ENCODE results near the gene CRADD. TPM values are rescaled to one million over a fixed set of nuclear protein-coding genes. Genes with fewer than 3 reads are reported as not detected.

The CRADD gene
- total and polyA plus RNA-seq, 2 donors, result 13.9 to 17.1 TPM

- no peak for DNase-seq (ENCODE audit: low read depth in 6 of 9, low spot score in 9 of 9)
- WGBS, result 98% methylated on average over 4 of the region's 4 CpGs
- no peak overlapping the region for H3K4me3 ChIP-seq (ENCODE audit: low read length in 2 of 2)
- H3K27me3 ChIP-seq (ENCODE audit: control insufficient read depth in 2 of 2, insufficient read depth in 1 of 2, low read length in 1 of 2), result peaks cover 0 to 14% of the 10 kb centered on the region in 2 donors
- H3K9me3 ChIP-seq (ENCODE audit: control insufficient read depth in 2 of 2, insufficient read depth in 1 of 2, low read length in 1 of 2), result no peaks in the 10 kb centered on the region
- H3K36me3 ChIP-seq (ENCODE audit: control insufficient read depth in 2 of 2, insufficient read depth in 2 of 2, low read length in 1 of 2), result no peaks in the 10 kb centered on the region
- H3K4me1 ChIP-seq (ENCODE audit: control insufficient read depth in 2 of 2, insufficient read depth in 2 of 2, low read length in 2 of 2), result peaks cover 5 to 11% of the 10 kb centered on the region in 2 donors
- H3K27ac ChIP-seq (ENCODE audit: low read depth in 1 of 2, low read length in 1 of 2), result no peak overlapping the region
Measured at GRCh38 chr12:93743999-93744689, 67.0 kb downstream of the CRADD start.

GRCh38 chr12:93745286-93745685 lies 68.1 kb downstream of the CRADD start:
- no peak overlapping the region for H3K4me3 ChIP-seq (ENCODE audit: low read length in 2 of 2)
- no peak overlapping the region for H3K27ac ChIP-seq (ENCODE audit: low read depth in 1 of 2, low read length in 1 of 2)
- WGBS, result 88% methylated on average over 2 of the region's 2 CpGs
- H3K36me3 ChIP-seq (ENCODE audit: control insufficient read depth in 2 of 2, insufficient read depth in 2 of 2, low read length in 1 of 2), result no peaks in the 10 kb centered on the region
- no peaks in the 10 kb centered on the region for H3K9me3 ChIP-seq (ENCODE audit: control insufficient read depth in 2 of 2, insufficient read depth in 1 of 2, low read length in 1 of 2)
- H3K4me1 ChIP-seq (ENCODE audit: control insufficient read depth in 2 of 2, insufficient read depth in 2 of 2, low read length in 2 of 2), result peaks cover 5 to 11% of the 10 kb centered on the region in 2 donors
- H3K27me3 ChIP-seq (ENCODE audit: control insufficient read depth in 2 of 2, insufficient read depth in 1 of 2, low read length in 1 of 2), result peaks cover 0 to 14% of the 10 kb centered on the region in 2 donors
- DNase-seq (ENCODE audit: low read depth in 6 of 9, low spot score in 9 of 9), result no peak

GRCh38 chr12:93746572-93747168 lies 69.5 kb downstream of the CRADD start:
- no peak for DNase-seq (ENCODE audit: low read depth in 6 of 9, low spot score in 9 of 9)
- peaks cover 0 to under 1% of the 10 kb centered on the region in 2 donors for H3K9me3 ChIP-seq (ENCODE audit: control insufficient read depth in 2 of 2, insufficient read depth in 1 of 2, low read length in 1 of 2)
- no peak overlapping the region for H3K4me3 ChIP-seq (ENCODE audit: low read length in 2 of 2)
- H3K36me3 ChIP-seq (ENCODE audit: control insufficient read depth in 2 of 2, insufficient read depth in 2 of 2, low read length in 1 of 2), result no peaks in the 10 kb centered on the region
- peaks cover 0 to 11% of the 10 kb centered on the region in 2 donors for H3K27me3 ChIP-seq (ENCODE audit: control insufficient read depth in 2 of 2, insufficient read depth in 1 of 2, low read length in 1 of 2)
- 85% methylated on average over 4 of the region's 4 CpGs for WGBS
- peaks cover 4 to 9% of the 10 kb centered on the region in 2 donors for H3K4me1 ChIP-seq (ENCODE audit: control insufficient read depth in 2 of 2, insufficient read depth in 2 of 2, low read length in 2 of 2)
- no peak overlapping the region for H3K27ac ChIP-seq (ENCODE audit: low read depth in 1 of 2, low read length in 1 of 2)

GRCh38 chr12:93748672-93749383 lies 71.7 kb downstream of the CRADD start:
- H3K4me3 ChIP-seq (ENCODE audit: low read length in 2 of 2), result no peak overlapping the region
- H3K27ac ChIP-seq (ENCODE audit: low read depth in 1 of 2, low read length in 1 of 2), result no peak overlapping the region
- H3K9me3 ChIP-seq (ENCODE audit: control insufficient read depth in 2 of 2, insufficient read depth in 1 of 2, low read length in 1 of 2), result peaks cover 0 to 16% of the 10 kb centered on the region in 2 donors
- H3K4me1 ChIP-seq (ENCODE audit: control insufficient read depth in 2 of 2, insufficient read depth in 2 of 2, low read length in 2 of 2), result no peaks in the 10 kb centered on the region
- H3K36me3 ChIP-seq (ENCODE audit: control insufficient read depth in 2 of 2, insufficient read depth in 2 of 2, low read length in 1 of 2), result no peaks in the 10 kb centered on the region
- no peaks in the 10 kb centered on the region for H3K27me3 ChIP-seq (ENCODE audit: control insufficient read depth in 2 of 2, insufficient read depth in 1 of 2, low read length in 1 of 2)
- DNase-seq (ENCODE audit: low read depth in 6 of 9, low spot score in 9 of 9), result no peak
- 98% methylated on average over 2 of the region's 2 CpGs for WGBS

- no peak overlapping the region for H3K27ac ChIP-seq (ENCODE audit: low read depth in 1 of 2, low read length in 1 of 2)
- no peaks in the 10 kb centered on the region for H3K27me3 ChIP-seq (ENCODE audit: control insufficient read depth in 2 of 2, insufficient read depth in 1 of 2, low read length in 1 of 2)
- no peak overlapping the region for H3K4me3 ChIP-seq (ENCODE audit: low read length in 2 of 2)
- H3K4me1 ChIP-seq (ENCODE audit: control insufficient read depth in 2 of 2, insufficient read depth in 2 of 2, low read length in 2 of 2), result no peaks in the 10 kb centered on the region
- DNase-seq (ENCODE audit: low read depth in 6 of 9, low spot score in 9 of 9), result no peak
- H3K9me3 ChIP-seq (ENCODE audit: control insufficient read depth in 2 of 2, insufficient read depth in 1 of 2, low read length in 1 of 2), result peaks cover 0 to 20% of the 10 kb centered on the region in 2 donors
- no peaks in the 10 kb centered on the region for H3K36me3 ChIP-seq (ENCODE audit: control insufficient read depth in 2 of 2, insufficient read depth in 2 of 2, low read length in 1 of 2)
- 71% methylated on average over 2 of the region's 2 CpGs for WGBS
Measured at GRCh38 chr12:93749515-93749914, 72.3 kb downstream of the CRADD start.

GRCh38 chr12:93750056-93750455 lies 72.9 kb downstream of the CRADD start:
- H3K27ac ChIP-seq (ENCODE audit: low read depth in 1 of 2, low read length in 1 of 2), result no peak overlapping the region
- no peak overlapping the region for H3K4me3 ChIP-seq (ENCODE audit: low read length in 2 of 2)
- 95% methylated on average over 6 of the region's 6 CpGs for WGBS
- H3K4me1 ChIP-seq (ENCODE audit: control insufficient read depth in 2 of 2, insufficient read depth in 2 of 2, low read length in 2 of 2), result no peaks in the 10 kb centered on the region
- H3K36me3 ChIP-seq (ENCODE audit: control insufficient read depth in 2 of 2, insufficient read depth in 2 of 2, low read length in 1 of 2), result no peaks in the 10 kb centered on the region
- DNase-seq (ENCODE audit: low read depth in 6 of 9, low spot score in 9 of 9), result no peak
- peaks cover 0 to 20% of the 10 kb centered on the region in 2 donors for H3K9me3 ChIP-seq (ENCODE audit: control insufficient read depth in 2 of 2, insufficient read depth in 1 of 2, low read length in 1 of 2)
- H3K27me3 ChIP-seq (ENCODE audit: control insufficient read depth in 2 of 2, insufficient read depth in 1 of 2, low read length in 1 of 2), result no peaks in the 10 kb centered on the region

GRCh38 chr12:93751864-93752610 lies 74.9 kb downstream of the CRADD start:
- Histone ChIP-seq H3K4me3 (ENCODE audit: low read length in 2 of 2) (no peak overlapping the region), H3K27me3 (ENCODE audit: control insufficient read depth in 2 of 2, insufficient read depth in 1 of 2, low read length in 1 of 2) (no peaks in the 10 kb centered on the region), H3K9me3 (ENCODE audit: control insufficient read depth in 2 of 2, insufficient read depth in 1 of 2, low read length in 1 of 2) (peaks cover 0 to 20% of the 10 kb centered on the region in 2 donors), H3K36me3 (ENCODE audit: control insufficient read depth in 2 of 2, insufficient read depth in 2 of 2, low read length in 1 of 2) (no peaks in the 10 kb centered on the region), H3K27ac (ENCODE audit: low read depth in 1 of 2, low read length in 1 of 2) (no peak overlapping the region), H3K4me1 (ENCODE audit: control insufficient read depth in 2 of 2, insufficient read depth in 2 of 2, low read length in 2 of 2) (no peaks in the 10 kb centered on the region)
- DNase-seq (ENCODE audit: low read depth in 6 of 9, low spot score in 9 of 9), result no peak
- 96% methylated on average over 6 of the region's 6 CpGs for WGBS

- no peaks in the 10 kb centered on the region for H3K36me3 ChIP-seq (ENCODE audit: control insufficient read depth in 2 of 2, insufficient read depth in 2 of 2, low read length in 1 of 2)
- WGBS, result 97% methylated on average over 3 of the region's 3 CpGs
- H3K4me3 ChIP-seq (ENCODE audit: low read length in 2 of 2), result no peak overlapping the region
- H3K9me3 ChIP-seq (ENCODE audit: control insufficient read depth in 2 of 2, insufficient read depth in 1 of 2, low read length in 1 of 2), result peaks cover 0 to 20% of the 10 kb centered on the region in 2 donors
- DNase-seq (ENCODE audit: low read depth in 6 of 9, low spot score in 9 of 9), result no peak
- H3K27ac ChIP-seq (ENCODE audit: low read depth in 1 of 2, low read length in 1 of 2), result no peak overlapping the region
- H3K27me3 ChIP-seq (ENCODE audit: control insufficient read depth in 2 of 2, insufficient read depth in 1 of 2, low read length in 1 of 2), result no peaks in the 10 kb centered on the region
- no peaks in the 10 kb centered on the region for H3K4me1 ChIP-seq (ENCODE audit: control insufficient read depth in 2 of 2, insufficient read depth in 2 of 2, low read length in 2 of 2)
Measured at GRCh38 chr12:93753285-93753684, 76.1 kb downstream of the CRADD start.

All from thymus (tissue), 11 donors.